Smooth muscle cell (in vitro differentiated cells): Measurements from ENCODE around the gene NAPSA. TPM values are rescaled to one million over a fixed set of nuclear protein-coding genes. Genes with fewer than 3 reads are reported as not detected.

Experiments used
- DNase-seq: peaks from one replicate; lab custom pipeline; 2025; ENCODE audit not compliant: unreplicated experiment; lab: John Stamatoyannopoulos, UW
- H2AFZ ChIP-seq: fragments of 200-600 bp; sonication (generic); 2 replicates; pipeline ENCODE4 v1.6.0; 2016; ENCODE audit warnings: antibody characterized with exemption, low read depth, mild to moderate bottlenecking
- H3F3A ChIP-seq: fragments of 200-600 bp; sonication (generic); 2 replicates; pipeline ENCODE4 v1.6.0; 2017; ENCODE audit warnings: antibody characterized with exemption, low read depth
- H3K27ac ChIP-seq: fragments of 200-600 bp; sonication (generic); 2 replicates; pipeline ENCODE4 v1.5.1; 2016; ENCODE audit warnings: low read depth, mild to moderate bottlenecking
- H3K27me3 ChIP-seq: fragments of 200-600 bp; sonication (generic); 2 replicates; pipeline ENCODE4 v1.6.1; 2016; ENCODE audit warnings: low read depth, mild to moderate bottlenecking
- H3K36me3 ChIP-seq: fragments of 200-600 bp; sonication (generic); 2 replicates; pipeline ENCODE4 v1.5.1; 2016; ENCODE audit warnings: low read depth
- H3K4me1 ChIP-seq: fragments of 200-600 bp; sonication (generic); 2 replicates; pipeline ENCODE4 v1.5.1; 2016; ENCODE audit warnings: low read depth
- H3K4me2 ChIP-seq: fragments of 200-600 bp; sonication (generic); 2 replicates; pipeline ENCODE4 v1.6.0; 2016; ENCODE audit warnings: mild to moderate bottlenecking
- H3K4me3 ChIP-seq: fragments of 200-600 bp; sonication (generic); 2 replicates; pipeline ENCODE4 v1.5.1; 2016; ENCODE audit warnings: mild to moderate bottlenecking
- H3K79me2 ChIP-seq: fragments of 200-600 bp; sonication (generic); 2 replicates; pipeline ENCODE4 v1.6.0; 2016; ENCODE audit warnings: low read depth, mild to moderate bottlenecking
- H3K9ac ChIP-seq: fragments of 200-600 bp; sonication (generic); 2 replicates; pipeline ENCODE4 v1.6.0; 2016; ENCODE audit warnings: low read depth
- H3K9me3 ChIP-seq: fragments of 200-600 bp; sonication (generic); replicated peaks from 2 replicates; pipeline ENCODE4 v1.5.1; 2016; ENCODE audit warnings: low read depth
- H4K20me1 ChIP-seq: fragments of 200-600 bp; sonication (generic); 2 replicates; pipeline ENCODE4 v1.6.0; 2016; ENCODE audit warnings: low read depth
- CTCF ChIP-seq: fragments of 200-600 bp; sonication (generic); IDR thresholded peaks from 2 replicates; pipeline ENCODE4 v1.5.1; 2017; ENCODE audit warnings: borderline replicate concordance, mild to moderate bottlenecking, antibody characterized with exemption; ENCODE audit not compliant: insufficient read depth, poor library complexity, severe bottlenecking
- WGBS: methylation state at CpG from one replicate; pipeline ENCODE4 v1.1.7; 2016; ENCODE audit warnings: low lambda C conversion rate; 5-methylcytosine and 5-hydroxymethylcytosine counted together
- polyA plus RNA-seq: library from polyadenylated mRNA; unstranded; fragments of >200 nt; fragmentation: Nextera tagmentation; extraction: Ambion mirVana; gene quantifications from 2 replicates; pipeline ENCODE4 v1.2.1, GENCODE V29; 2016
- total RNA-seq: library from RNA; depleted of rRNA; stranded (reverse); fragments of >200 nt; gene quantifications from 2 replicates; pipeline ENCODE4 v1.2.3, GENCODE V29; 2014

NAPSA gene
- total and polyA plus RNA-seq, 2 experiments from 2014 or later: 0.27 to 0.65 TPM

GRCh38 chr19:50362656-50363424, 2.6 kb downstream of the NAPSA start:
- H3K9me3 ChIP-seq: no peaks in the 10 kb centered on the region
- 71% methylated on average over 11 of the region's 11 CpGs for WGBS
- no peak for DNase-seq
- no peaks in the 10 kb centered on the region for H4K20me1 ChIP-seq
- no peaks in the 10 kb centered on the region for H3K4me1 ChIP-seq
- no peak overlapping the region for H3K4me2 ChIP-seq
- H3F3A ChIP-seq: no peaks in the 10 kb centered on the region
- no peaks in the 10 kb centered on the region for H3K36me3 ChIP-seq
- no peak overlapping the region for H3K4me3 ChIP-seq
- H3K9ac ChIP-seq: no peak overlapping the region
- no peaks in the 10 kb centered on the region for H3K79me2 ChIP-seq
- no peaks in the 10 kb centered on the region for H3K27me3 ChIP-seq
- TF ChIP-seq CTCF: no peak
- no peak overlapping the region for H3K27ac ChIP-seq
- H2AFZ ChIP-seq: no peak overlapping the region

GRCh38 chr19:50362030-50362412, 3.4 kb downstream of the NAPSA start:
- H4K20me1 ChIP-seq: no peaks in the 10 kb centered on the region
- H3K4me3 ChIP-seq: no peak overlapping the region
- 94% methylated on average over 7 of the region's 7 CpGs for WGBS
- no peaks in the 10 kb centered on the region for H3K4me1 ChIP-seq
- H3K9me3 ChIP-seq: no peaks in the 10 kb centered on the region
- H3K79me2 ChIP-seq: no peaks in the 10 kb centered on the region
- no peak overlapping the region for H3K9ac ChIP-seq
- H3K36me3 ChIP-seq: no peaks in the 10 kb centered on the region
- H3F3A ChIP-seq: no peaks in the 10 kb centered on the region
- no peaks in the 10 kb centered on the region for H3K27me3 ChIP-seq
- TF ChIP-seq CTCF: no peak
- no peak for DNase-seq
- no peak overlapping the region for H3K4me2 ChIP-seq
- no peak overlapping the region for H2AFZ ChIP-seq
- no peak overlapping the region for H3K27ac ChIP-seq

GRCh38 chr19:50361290-50362029, 4.0 kb downstream of the NAPSA start:
- DNase-seq: no peak
- H3F3A ChIP-seq: no peaks in the 10 kb centered on the region
- no peaks in the 10 kb centered on the region for H3K27me3 ChIP-seq
- 87% methylated on average over 7 of the region's 7 CpGs for WGBS
- no peak for TF ChIP-seq CTCF
- no peak overlapping the region for H3K4me3 ChIP-seq
- no peaks in the 10 kb centered on the region for H3K4me1 ChIP-seq
- no peak overlapping the region for H3K9ac ChIP-seq
- no peak overlapping the region for H3K4me2 ChIP-seq
- no peak overlapping the region for H2AFZ ChIP-seq
- no peaks in the 10 kb centered on the region for H3K9me3 ChIP-seq
- no peak overlapping the region for H3K27ac ChIP-seq
- no peaks in the 10 kb centered on the region for H4K20me1 ChIP-seq
- H3K36me3 ChIP-seq: no peaks in the 10 kb centered on the region
- H3K79me2 ChIP-seq: no peaks in the 10 kb centered on the region
